ENCODE results near the gene NPDC1.
"Not testable (repeated sequence)": the region's sequence is repeated elsewhere in the genome, so short reads cannot be mapped to it uniquely, and the experiment has no call there.

Gene NPDC1

GRCh38 chr9:137067860-137068538 is 22.0 kb upstream of the NPDC1 start:
- peak; percentile 85 for TF ChIP-seq CTCF (IDR thresholded peaks at IDR 0.05; ENCODE audit: low read depth, low read length)
- no peak for DNase-seq (ENCODE audit: extremely low read depth, low read depth)

GRCh38 chr9:137066096-137066861 is 20.3 kb upstream of the NPDC1 start:
- TF ChIP-seq CTCF (IDR thresholded peaks at IDR 0.05; ENCODE audit: low read depth, low read length): no peak
- DNase-seq (ENCODE audit: extremely low read depth, low read depth): no peak

GRCh38 chr9:137065336-137065967 is 19.5 kb upstream of the NPDC1 start:
- DNase-seq (ENCODE audit: extremely low read depth, low read depth): no peak
- TF ChIP-seq CTCF (IDR thresholded peaks at IDR 0.05; ENCODE audit: low read depth, low read length): no peak

- no peak for TF ChIP-seq CTCF (IDR thresholded peaks at IDR 0.05; ENCODE audit: low read depth, low read length)
- no peak for DNase-seq (ENCODE audit: extremely low read depth, low read depth)
Measured at GRCh38 chr9:137064880-137065164, 18.8 kb upstream of the NPDC1 start.

- no peak for DNase-seq (ENCODE audit: extremely low read depth, low read depth)
- TF ChIP-seq CTCF (IDR thresholded peaks at IDR 0.05; ENCODE audit: low read depth, low read length): peak; percentile 96
Measured at GRCh38 chr9:137064027-137064879, 18.3 kb upstream of the NPDC1 start.

- TF ChIP-seq CTCF (IDR thresholded peaks at IDR 0.05; ENCODE audit: low read depth, low read length): no peak
- no peak for DNase-seq (ENCODE audit: extremely low read depth, low read depth)
Measured at GRCh38 chr9:137063311-137064026, 17.5 kb upstream of the NPDC1 start.

GRCh38 chr9:137062798-137063197 is 16.8 kb upstream of the NPDC1 start:
- not testable (repeated sequence) for DNase-seq (ENCODE audit: extremely low read depth, low read depth)

Measured in AG09319 (cell line).